ENCODE results near the gene OFD1.

Gene OFD1

DNA sequence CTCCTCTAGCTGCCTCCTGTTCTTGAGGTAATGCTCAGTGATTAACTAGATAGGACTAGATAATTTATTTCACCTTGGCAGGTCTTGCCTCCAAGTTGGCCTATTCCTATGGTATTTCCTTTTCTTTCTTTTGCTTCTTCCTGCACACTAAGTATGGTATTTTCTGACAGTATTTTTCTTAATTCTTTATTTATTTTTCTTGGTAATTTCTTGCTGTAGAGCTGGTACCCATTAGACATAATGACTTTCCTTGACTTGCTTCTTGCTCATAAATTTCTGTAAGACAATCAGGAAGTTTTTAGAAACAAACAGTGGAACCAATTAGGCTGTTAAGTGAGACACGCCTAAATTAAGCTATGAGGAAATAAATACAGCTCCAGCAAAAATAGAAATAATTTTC, 36.1 kb upstream of the OFD1 start:
- H3K27ac ChIP-seq: no peak overlapping the region
- no peak overlapping the region for H2AFZ ChIP-seq (ENCODE audit: low read depth)
- H3K4me2 ChIP-seq: no peak overlapping the region
- no peaks in the 10 kb centered on the region for H4K20me1 ChIP-seq (ENCODE audit: insufficient read depth)
- TF ChIP-seq, protein P1, sequence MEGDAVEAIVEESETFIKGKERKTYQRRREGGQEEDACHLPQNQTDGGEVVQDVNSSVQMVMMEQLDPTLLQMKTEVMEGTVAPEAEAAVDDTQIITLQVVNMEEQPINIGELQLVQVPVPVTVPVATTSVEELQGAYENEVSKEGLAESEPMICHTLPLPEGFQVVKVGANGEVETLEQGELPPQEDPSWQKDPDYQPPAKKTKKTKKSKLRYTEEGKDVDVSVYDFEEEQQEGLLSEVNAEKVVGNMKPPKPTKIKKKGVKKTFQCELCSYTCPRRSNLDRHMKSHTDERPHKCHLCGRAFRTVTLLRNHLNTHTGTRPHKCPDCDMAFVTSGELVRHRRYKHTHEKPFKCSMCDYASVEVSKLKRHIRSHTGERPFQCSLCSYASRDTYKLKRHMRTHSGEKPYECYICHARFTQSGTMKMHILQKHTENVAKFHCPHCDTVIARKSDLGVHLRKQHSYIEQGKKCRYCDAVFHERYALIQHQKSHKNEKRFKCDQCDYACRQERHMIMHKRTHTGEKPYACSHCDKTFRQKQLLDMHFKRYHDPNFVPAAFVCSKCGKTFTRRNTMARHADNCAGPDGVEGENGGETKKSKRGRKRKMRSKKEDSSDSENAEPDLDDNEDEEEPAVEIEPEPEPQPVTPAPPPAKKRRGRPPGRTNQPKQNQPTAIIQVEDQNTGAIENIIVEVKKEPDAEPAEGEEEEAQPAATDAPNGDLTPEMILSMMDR (conservative IDR thresholded peaks at IDR 0.05; ENCODE audit: low read depth, low read length): no peak
- no peaks in the 10 kb centered on the region for H3K36me3 ChIP-seq (ENCODE audit: insufficient read depth)
- peaks cover 4% of the 10 kb centered on the region for H3K4me1 ChIP-seq (ENCODE audit: low read depth, poor library complexity, severe bottlenecking)
- peaks cover 71% of the 10 kb centered on the region for H3K79me2 ChIP-seq (ENCODE audit: insufficient read depth, low read depth)
- H3K27me3 ChIP-seq (ENCODE audit: insufficient read depth, low read depth): no peaks in the 10 kb centered on the region
- H3K4me3 ChIP-seq (IDR thresholded peaks at IDR 0.05; ENCODE audit: insufficient read depth, low read depth, low read length): no peak overlapping the region
- no peak overlapping the region for H3K9ac ChIP-seq

DNA sequence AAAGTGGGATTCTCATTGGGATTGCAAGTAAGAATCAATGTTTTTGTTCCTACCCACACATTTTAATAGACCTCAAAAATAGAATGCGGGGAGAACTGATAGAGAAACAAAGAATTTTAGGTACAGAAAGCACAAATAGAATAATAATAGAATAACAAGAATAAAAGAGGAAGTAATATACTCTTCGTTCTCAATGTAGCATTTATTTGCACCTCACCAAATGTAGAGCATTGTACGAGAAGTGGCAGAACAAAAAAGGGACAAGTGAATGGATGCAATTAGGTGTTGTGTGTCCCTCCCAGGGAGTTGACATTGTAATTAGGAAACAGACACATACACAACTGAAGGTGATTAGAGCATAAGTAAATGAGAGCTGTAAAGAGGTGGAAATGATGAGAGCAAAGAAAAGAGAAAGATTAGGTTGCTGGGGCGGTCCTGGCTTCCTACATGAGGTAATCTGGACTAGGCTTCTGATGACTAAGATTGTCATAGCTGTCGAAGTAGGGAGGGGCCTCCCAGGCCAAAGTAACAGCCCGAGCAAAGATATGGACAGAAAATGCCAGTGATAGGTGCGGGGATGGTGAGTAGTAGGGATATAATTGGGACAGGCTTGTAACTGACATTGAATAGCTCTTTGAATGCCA, 35.2 kb upstream of the OFD1 start:
- Histone ChIP-seq H3K79me2 (ENCODE audit: insufficient read depth, low read depth) (peaks cover 69% of the 10 kb centered on the region), H4K20me1 (ENCODE audit: insufficient read depth) (no peaks in the 10 kb centered on the region), H3K9ac (no peak overlapping the region), H3K4me3 (IDR thresholded peaks at IDR 0.05; ENCODE audit: insufficient read depth, low read depth, low read length) (no peak overlapping the region), H2AFZ (ENCODE audit: low read depth) (no peak overlapping the region), H3K27me3 (ENCODE audit: insufficient read depth, low read depth) (no peaks in the 10 kb centered on the region), H3K4me2 (no peak overlapping the region), H3K27ac (no peak overlapping the region), H3K4me1 (ENCODE audit: low read depth, poor library complexity, severe bottlenecking) (no peaks in the 10 kb centered on the region), H3K36me3 (ENCODE audit: insufficient read depth) (no peaks in the 10 kb centered on the region)
- TF ChIP-seq, protein P1 (conservative IDR thresholded peaks at IDR 0.05; ENCODE audit: low read depth, low read length): no peak

DNA sequence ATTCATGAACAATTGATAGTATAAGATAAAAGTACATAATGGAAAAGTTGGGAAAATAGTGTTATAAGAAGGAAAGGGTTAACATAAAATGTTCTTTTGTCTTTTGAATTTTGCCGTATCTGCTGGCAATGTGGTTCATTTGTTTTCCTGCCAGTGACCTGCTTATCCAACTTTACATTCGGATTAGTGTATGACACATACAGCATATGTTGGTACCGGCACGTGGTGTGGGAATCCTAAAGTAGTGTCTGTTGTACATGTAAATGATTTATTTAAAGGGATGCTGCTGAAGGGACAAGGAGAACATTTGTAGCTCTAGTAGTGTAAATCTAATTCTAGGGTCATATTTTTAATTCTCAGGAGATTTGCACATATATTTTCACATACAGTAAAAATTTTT, 34.2 kb upstream of the OFD1 start:
- TF ChIP-seq, protein P1 (conservative IDR thresholded peaks at IDR 0.05; ENCODE audit: low read depth, low read length): no peak
- Histone ChIP-seq H3K27ac (no peak overlapping the region), H3K4me1 (ENCODE audit: low read depth, poor library complexity, severe bottlenecking) (no peaks in the 10 kb centered on the region)

DNA sequence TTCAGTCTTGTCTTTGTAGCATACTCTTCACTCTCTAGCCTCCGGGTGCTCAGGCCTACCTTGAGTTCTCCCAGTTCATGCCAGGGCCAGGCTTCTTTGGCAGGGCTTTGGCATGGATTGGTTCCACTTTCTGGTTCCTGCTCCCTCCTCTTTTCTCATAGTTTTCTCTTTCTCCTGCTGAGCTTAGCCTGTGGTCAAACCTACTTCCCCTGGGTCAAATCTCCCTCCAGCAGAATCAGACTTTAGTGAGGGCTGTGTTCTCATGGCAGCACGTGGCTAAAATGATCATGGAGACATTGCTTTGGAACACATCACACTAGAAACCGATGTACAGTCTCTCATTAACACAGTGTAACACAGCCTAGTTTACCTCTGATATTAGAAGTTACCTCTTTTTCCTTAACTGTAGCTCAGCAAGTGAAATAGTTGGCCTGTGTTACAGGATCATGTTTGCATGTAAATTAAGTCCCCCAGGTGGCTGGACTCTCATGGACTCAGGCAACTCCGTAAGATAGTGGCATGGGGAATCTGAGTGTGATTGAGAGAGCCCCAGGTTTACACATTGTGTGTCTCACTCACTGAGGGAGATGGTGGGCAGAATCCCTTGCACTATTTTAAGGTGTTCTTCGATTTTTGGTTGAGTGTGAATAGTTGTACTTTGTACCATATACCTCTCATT, 32.3 kb upstream of the OFD1 start:
- no peaks in the 10 kb centered on the region for H3K27me3 ChIP-seq (ENCODE audit: insufficient read depth, low read depth)
- H3K79me2 ChIP-seq (ENCODE audit: insufficient read depth, low read depth): peaks cover 61% of the 10 kb centered on the region
- H3K4me3 ChIP-seq (IDR thresholded peaks at IDR 0.05; ENCODE audit: insufficient read depth, low read depth, low read length): no peak overlapping the region
- no peaks in the 10 kb centered on the region for H3K4me1 ChIP-seq (ENCODE audit: low read depth, poor library complexity, severe bottlenecking)
- TF ChIP-seq, protein P1 (conservative IDR thresholded peaks at IDR 0.05; ENCODE audit: low read depth, low read length): no peak
- no peak overlapping the region for H3K27ac ChIP-seq
- H2AFZ ChIP-seq (ENCODE audit: low read depth): no peak overlapping the region
- no peak overlapping the region for H3K9ac ChIP-seq
- H3K4me2 ChIP-seq: no peak overlapping the region
- H3K36me3 ChIP-seq (ENCODE audit: insufficient read depth): no peaks in the 10 kb centered on the region
- no peaks in the 10 kb centered on the region for H4K20me1 ChIP-seq (ENCODE audit: insufficient read depth)

More for the DNA sequence above, 34.2 kb upstream of the OFD1 start:
- no peak overlapping the region for H3K4me3 ChIP-seq (IDR thresholded peaks at IDR 0.05; ENCODE audit: insufficient read depth, low read depth, low read length)
- no peaks in the 10 kb centered on the region for H3K27me3 ChIP-seq (ENCODE audit: insufficient read depth, low read depth)
- no peak overlapping the region for H2AFZ ChIP-seq (ENCODE audit: low read depth)
- H3K9ac ChIP-seq: no peak overlapping the region
- no peaks in the 10 kb centered on the region for H4K20me1 ChIP-seq (ENCODE audit: insufficient read depth)
- H3K36me3 ChIP-seq (ENCODE audit: insufficient read depth): no peaks in the 10 kb centered on the region
- H3K79me2 ChIP-seq (ENCODE audit: insufficient read depth, low read depth): peaks cover 61% of the 10 kb centered on the region
- no peak overlapping the region for H3K4me2 ChIP-seq

All from KMS-11 (cell line).